Measurements from ENCODE around the gene TIGD3. TPM values are rescaled to one million over a fixed set of nuclear protein-coding genes. Genes with fewer than 3 reads are reported as not detected.

The TIGD3 gene
- total RNA-seq, 1 donor from 2014 or later = 0.10 TPM

GRCh38 chr11:65377777-65378176, 23.2 kb downstream of the TIGD3 start:
- no peaks in the 10 kb centered on the region for H3K27me3 Mint-ChIP-seq (ENCODE audit: low read depth)
- peaks cover 22% of the 10 kb centered on the region for H3K4me1 Mint-ChIP-seq (ENCODE audit: low read depth)
- no peak for TF ChIP-seq CTCF (IDR thresholded peaks at IDR 0.05)
- H3K27ac Mint-ChIP-seq (ENCODE audit: unreplicated experiment) = no peak overlapping the region
- no peak overlapping the region for H3K4me3 Mint-ChIP-seq (ENCODE audit: unreplicated experiment)
- no peaks in the 10 kb centered on the region for H3K9me3 Mint-ChIP-seq (ENCODE audit: low read depth)
- H3K36me3 Mint-ChIP-seq (ENCODE audit: low read depth) = no peaks in the 10 kb centered on the region
- no peak for DNase-seq (ENCODE audit: low spot score)

GRCh38 chr11:65378208-65378927, 23.8 kb downstream of the TIGD3 start:
- H3K27ac Mint-ChIP-seq (ENCODE audit: unreplicated experiment) = no peak overlapping the region
- DNase-seq (ENCODE audit: low spot score) = no peak
- H3K4me3 Mint-ChIP-seq (ENCODE audit: unreplicated experiment) = no peak overlapping the region
- no peaks in the 10 kb centered on the region for H3K27me3 Mint-ChIP-seq (ENCODE audit: low read depth)
- TF ChIP-seq CTCF (IDR thresholded peaks at IDR 0.05) = peak; percentile 17
- no peaks in the 10 kb centered on the region for H3K36me3 Mint-ChIP-seq (ENCODE audit: low read depth)
- peaks cover 28% of the 10 kb centered on the region for H3K4me1 Mint-ChIP-seq (ENCODE audit: low read depth)
- no peaks in the 10 kb centered on the region for H3K9me3 Mint-ChIP-seq (ENCODE audit: low read depth)

- no peak for TF ChIP-seq CTCF (IDR thresholded peaks at IDR 0.05)
- H3K9me3 Mint-ChIP-seq (ENCODE audit: low read depth) = no peaks in the 10 kb centered on the region
- no peaks in the 10 kb centered on the region for H3K27me3 Mint-ChIP-seq (ENCODE audit: low read depth)
- H3K27ac Mint-ChIP-seq (ENCODE audit: unreplicated experiment) = no peak overlapping the region
- no peak for DNase-seq (ENCODE audit: low spot score)
- H3K4me3 Mint-ChIP-seq (ENCODE audit: unreplicated experiment) = no peak overlapping the region
- H3K36me3 Mint-ChIP-seq (ENCODE audit: low read depth) = no peaks in the 10 kb centered on the region
- H3K4me1 Mint-ChIP-seq (ENCODE audit: low read depth) = peaks cover 34% of the 10 kb centered on the region
Observed at GRCh38 chr11:65378928-65379638, 24.5 kb downstream of the TIGD3 start.

GRCh38 chr11:65379698-65380459, 25.3 kb downstream of the TIGD3 start:
- TF ChIP-seq CTCF (IDR thresholded peaks at IDR 0.05) = no peak
- no peaks in the 10 kb centered on the region for H3K9me3 Mint-ChIP-seq (ENCODE audit: low read depth)
- no peaks in the 10 kb centered on the region for H3K27me3 Mint-ChIP-seq (ENCODE audit: low read depth)
- H3K4me3 Mint-ChIP-seq (ENCODE audit: unreplicated experiment) = peak overlapping the region; percentile 4
- no peak for DNase-seq (ENCODE audit: low spot score)
- H3K36me3 Mint-ChIP-seq (ENCODE audit: low read depth) = no peaks in the 10 kb centered on the region
- no peak overlapping the region for H3K27ac Mint-ChIP-seq (ENCODE audit: unreplicated experiment)
- H3K4me1 Mint-ChIP-seq (ENCODE audit: low read depth) = peaks cover 42% of the 10 kb centered on the region

GRCh38 chr11:65380460-65381119, 26.0 kb downstream of the TIGD3 start:
- Mint-ChIP-seq H3K4me3 (ENCODE audit: unreplicated experiment) (peak overlapping the region; percentile 4), H3K9me3 (ENCODE audit: low read depth) (no peaks in the 10 kb centered on the region), H3K27me3 (ENCODE audit: low read depth) (no peaks in the 10 kb centered on the region), H3K4me1 (ENCODE audit: low read depth) (peaks cover 48% of the 10 kb centered on the region), H3K36me3 (ENCODE audit: low read depth) (no peaks in the 10 kb centered on the region), H3K27ac (ENCODE audit: unreplicated experiment) (peak overlapping the region; percentile 99)
- no peak for DNase-seq (ENCODE audit: low spot score)
- no peak for TF ChIP-seq CTCF (IDR thresholded peaks at IDR 0.05)

Measured in chondrocyte (in vitro differentiated cells).